NT2/D1 (cell line): ENCODE data around the gene SPOCK2.
A peak's percentile ranks its signal among the peaks of the same experiment; 100 is the strongest.
"Not testable (repeated sequence)": the region's sequence is repeated elsewhere in the genome, so short reads cannot be mapped to it uniquely, and the experiment has no call there.

Source experiments
- DNase-seq: peaks from one replicate; pipeline ENCODE4 v3.0.0-alpha.2; 2011; ENCODE audit warnings: low read depth, low spot score
- H3K27me3 ChIP-seq: 2 replicates; pipeline ENCODE4 v1.6.0; 2011; ENCODE audit warnings: mild to moderate bottlenecking; ENCODE audit not compliant: insufficient read length, insufficient read depth
- H3K36me3 ChIP-seq: 2 replicates; pipeline ENCODE4 v1.6.1; 2011; ENCODE audit warnings: mild to moderate bottlenecking, low read length, mixed read lengths; ENCODE audit not compliant: insufficient read depth, insufficient read length
- H3K4me1 ChIP-seq: 2 replicates; pipeline ENCODE4 v1.5.1; 2011; ENCODE audit not compliant: insufficient read depth, insufficient read length
- H3K4me3 ChIP-seq: 2 replicates; pipeline ENCODE4 v1.5.1; 2011; ENCODE audit warnings: low read depth; ENCODE audit not compliant: insufficient read length
- H3K9ac ChIP-seq: 2 replicates; pipeline ENCODE4 v1.6.0; 2011; ENCODE audit warnings: low read depth; ENCODE audit not compliant: insufficient read length
- H3K9me3 ChIP-seq: 2 replicates; pipeline ENCODE4 v1.5.1; 2011; ENCODE audit warnings: mild to moderate bottlenecking, low read length; ENCODE audit not compliant: insufficient read depth
- SUZ12 ChIP-seq: IDR thresholded peaks from 2 replicates; pipeline ENCODE4 v1.6.1; 2011; ENCODE audit not compliant: insufficient read length, insufficient read depth; ENCODE audit errors: extremely low read depth
- YY1 ChIP-seq: IDR thresholded peaks from 2 replicates; pipeline ENCODE4 v1.6.1; 2011; ENCODE audit not compliant: insufficient read length, insufficient read depth
- ZNF274 ChIP-seq: IDR thresholded peaks from 2 replicates; pipeline ENCODE4 v1.6.1; 2011; ENCODE audit warnings: mild to moderate bottlenecking, low read depth, low read length

SPOCK2 gene

GRCh38 chr10:72087969-72088888, at the start of gene SPOCK2:
Gene SPOCK2 (minus strand): TSS chr10:72088551. CDS start chr10:72088328, 223 bp downstream.
- no peak for DNase-seq

GRCh38 chr10:72137583-72137982, 49.2 kb upstream of the SPOCK2 start:
- TF ChIP-seq YY1 (no peak), SUZ12 (no peak), ZNF274 (no peak)

More at GRCh38 chr10:72087969-72088888, at the start of gene SPOCK2:
- H3K4me3 ChIP-seq = peak within 1 kb of the TSS; percentile 34
- peak within 1 kb of the TSS; percentile 64 for H3K9ac ChIP-seq
- no peaks in the 10 kb centered on the region for H3K36me3 ChIP-seq
- H3K4me1 ChIP-seq = no peaks in the 10 kb centered on the region
- TF ChIP-seq SUZ12 = peak; percentile 45
- no peak for TF ChIP-seq YY1
- no peak for TF ChIP-seq ZNF274
- H3K9me3 ChIP-seq = no peaks in the 10 kb centered on the region
- H3K27me3 ChIP-seq = peaks cover 67% of the 10 kb centered on the region

GRCh38 chr10:72136225-72136624, 47.9 kb upstream of the SPOCK2 start:
- H3K9me3 ChIP-seq, H3K4me3 ChIP-seq, H3K36me3 ChIP-seq, DNase-seq, H3K4me1 ChIP-seq, H3K9ac ChIP-seq, H3K27me3 ChIP-seq: not testable (repeated sequence)

More at GRCh38 chr10:72137583-72137982, 49.2 kb upstream of the SPOCK2 start:
- Histone ChIP-seq H3K4me3 (no peak overlapping the region), H3K9ac (no peak overlapping the region), H3K4me1 (no peaks in the 10 kb centered on the region), H3K36me3 (no peaks in the 10 kb centered on the region), H3K9me3 (peaks cover 5% of the 10 kb centered on the region; the same call in 1 of the 2 replicates), H3K27me3 (no peaks in the 10 kb centered on the region)
- no peak for DNase-seq

GRCh38 chr10:72134785-72135767, 46.7 kb upstream of the SPOCK2 start:
- H3K27me3 ChIP-seq = no peaks in the 10 kb centered on the region
- no peak for DNase-seq
- H3K9ac ChIP-seq = no peak overlapping the region
- peaks cover 5% of the 10 kb centered on the region; the same call in 1 of the 2 replicates for H3K9me3 ChIP-seq
- H3K4me3 ChIP-seq = no peak overlapping the region
- no peak for TF ChIP-seq SUZ12
- H3K36me3 ChIP-seq = peaks cover 5% of the 10 kb centered on the region
- no peaks in the 10 kb centered on the region for H3K4me1 ChIP-seq

- Histone ChIP-seq H3K4me1 (no peaks in the 10 kb centered on the region), H3K36me3 (peaks cover 5% of the 10 kb centered on the region), H3K4me3 (no peak overlapping the region), H3K27me3 (no peaks in the 10 kb centered on the region), H3K9me3 (peaks cover 5% of the 10 kb centered on the region; the same call in 1 of the 2 replicates), H3K9ac (no peak overlapping the region)
- DNase-seq = no peak
- TF ChIP-seq SUZ12 (no peak), YY1 (no peak), ZNF274 (no peak)
Observed at GRCh38 chr10:72133517-72133916, 45.2 kb upstream of the SPOCK2 start.

- TF ChIP-seq ZNF274 (no peak), YY1 (no peak), SUZ12 (no peak)
- H3K4me1 ChIP-seq = no peaks in the 10 kb centered on the region
- peaks cover 5% of the 10 kb centered on the region for H3K36me3 ChIP-seq
- no peak overlapping the region for H3K4me3 ChIP-seq
- H3K27me3 ChIP-seq = no peaks in the 10 kb centered on the region
- DNase-seq = no peak
- no peak overlapping the region for H3K9ac ChIP-seq
- peaks cover 5% of the 10 kb centered on the region; the same call in 1 of the 2 replicates for H3K9me3 ChIP-seq
Observed at GRCh38 chr10:72132854-72133253, 44.5 kb upstream of the SPOCK2 start.

GRCh38 chr10:72127571-72127970, 39.2 kb upstream of the SPOCK2 start:
- DNase-seq = no peak
- TF ChIP-seq SUZ12 = no peak
- TF ChIP-seq ZNF274 = no peak
- TF ChIP-seq YY1 = no peak
- peaks cover 5% of the 10 kb centered on the region for H3K36me3 ChIP-seq

More at GRCh38 chr10:72127571-72127970, 39.2 kb upstream of the SPOCK2 start:
- H3K9me3 ChIP-seq = no peaks in the 10 kb centered on the region
- H3K4me3 ChIP-seq = no peak overlapping the region
- no peaks in the 10 kb centered on the region for H3K4me1 ChIP-seq
- H3K27me3 ChIP-seq = no peaks in the 10 kb centered on the region
- no peak overlapping the region for H3K9ac ChIP-seq
